Endodermal cell (in vitro differentiated cells): Measurements from ENCODE around the gene TAC3. TPM values are rescaled to one million over a fixed set of nuclear protein-coding genes. Genes with fewer than 3 reads are reported as not detected.

Experiments
- DNase-seq: peaks from one replicate; pipeline ENCODE4 v3.0.0-alpha.2; 2017
- H3K27ac ChIP-seq: 2 replicates; pipeline ENCODE4 v1.5.1; 2013; ENCODE audit warnings: mild to moderate bottlenecking, low read depth, low read length, moderate library complexity
- H3K27me3 ChIP-seq: 2 replicates; pipeline ENCODE4 v1.6.1; 2013; ENCODE audit warnings: mild to moderate bottlenecking, low read length, moderate library complexity; ENCODE audit not compliant: insufficient read depth, control insufficient read depth, poor library complexity, severe bottlenecking
- H3K36me3 ChIP-seq: 2 replicates; pipeline ENCODE4 v1.7.0; 2013; ENCODE audit warnings: mild to moderate bottlenecking, low read length, moderate library complexity; ENCODE audit not compliant: control insufficient read depth, insufficient read depth
- H3K4me1 ChIP-seq: one replicate; pipeline ENCODE4 v1.7.0; 2013; ENCODE audit warnings: low read length; ENCODE audit not compliant: control insufficient read depth, insufficient read depth
- H3K4me3 ChIP-seq: 2 replicates; pipeline ENCODE4 v1.5.1; 2013; ENCODE audit warnings: mild to moderate bottlenecking, low read length, moderate library complexity
- H3K9ac ChIP-seq: 2 replicates; pipeline ENCODE4 v1.6.1; 2013; ENCODE audit warnings: mild to moderate bottlenecking, low read length, moderate library complexity; ENCODE audit not compliant: poor library complexity, severe bottlenecking; ENCODE audit errors: extremely low read depth
- H3K9me3 ChIP-seq: 2 replicates; pipeline ENCODE4 v1.6.1; 2013; ENCODE audit warnings: mild to moderate bottlenecking, low read length, moderate library complexity; ENCODE audit not compliant: control insufficient read depth
- H3K27ac Mint-ChIP-seq: 2 replicates; pipeline ENCODE4 v1.8.0; 2020; ENCODE audit warnings: mixed read lengths
- H3K27me3 Mint-ChIP-seq: 2 replicates; pipeline ENCODE4 v1.8.0; 2021; ENCODE audit warnings: mild to moderate bottlenecking, mixed read lengths; ENCODE audit not compliant: insufficient read depth
- H3K36me3 Mint-ChIP-seq: 2 replicates; pipeline ENCODE4 v1.8.0; 2020; ENCODE audit warnings: low read depth, mixed read lengths
- H3K4me1 Mint-ChIP-seq: 2 replicates; pipeline ENCODE4 v1.8.0; 2020; ENCODE audit warnings: mixed read lengths
- H3K4me3 Mint-ChIP-seq: 2 replicates; pipeline ENCODE4 v1.8.0; 2020; ENCODE audit warnings: mild to moderate bottlenecking, moderate library complexity, mixed read lengths
- H3K9me3 Mint-ChIP-seq: 2 replicates; pipeline ENCODE4 v1.8.0; 2020; ENCODE audit warnings: mild to moderate bottlenecking, mixed read lengths
- CTCF ChIP-seq: fragments of 200-600 bp; sonication (generic); conservative IDR thresholded peaks from 2 replicates; pipeline ENCODE4 v1.5.0; 2021; ENCODE audit warnings: antibody characterized with exemption, mild to moderate bottlenecking
- WGBS, 2 experiments: methylation state at CpG; one replicate each; pipeline versions ENCODE4 v1.1.5 to v1.1.7; 2013; ENCODE audit warnings: missing lambda C conversion rate in 2 of 2, mixed read lengths in 1 of 2; ENCODE audit not compliant: insufficient coverage in 1 of 2, insufficient read length in 1 of 2; 5-methylcytosine and 5-hydroxymethylcytosine counted together
- long read RNA-seq, 4 experiments: library from polyadenylated mRNA in 2 of 4; library from RNA in 1 of 4; library from capped mRNA in 1 of 4; stranded (forward) in 3 of 4; unstranded in 1 of 4; transcript quantifications; one replicate each; pipeline ENCODE4 v2.0.0, GENCODE V29; 2020 to 2021; ENCODE audit warnings: inconsistent platforms in 1 of 4
- polyA plus RNA-seq, 2 experiments: library from polyadenylated mRNA; stranded (reverse); fragments of 50-300 nt; gene quantifications; one replicate each; pipeline ENCODE4 v1.2.3, GENCODE V29; 2013
- total RNA-seq, 2 donors: library from RNA; stranded (reverse); fragmentation: NEBNext Ultra II Directional in 1 of 2; extraction: Animal tissue kit (Norgen Biotek cat#: 25700) in 1 of 2; gene quantifications; 2 replicates in 1 of 2; 3 replicates in 1 of 2; pipeline ENCODE4 v1.2.1, GENCODE V29; 2021

Gene TAC3
- total RNA-seq = 1 to 10 TPM; 1.8 to 5.4 TPM
- 9.2 TPM for polyA plus RNA-seq (2013, experiment 1 of 2)
- polyA plus RNA-seq (2013, experiment 2 of 2) = 7.2 TPM
- long read RNA-seq, experiment 1, partial matches to known transcripts = 0 of 3 reads
- long read RNA-seq, experiment 1, other reads (novel, unspliced or antisense) = 0 of 3 reads
- long read RNA-seq, experiment 2, partial matches to known transcripts = 1 of 5 reads
- long read RNA-seq, experiment 2, other reads (novel, unspliced or antisense) = 0 of 5 reads
- long read RNA-seq, experiment 3 = 0 reads
- long read RNA-seq, experiment 4, partial matches to known transcripts = 0 of 5 reads
- long read RNA-seq, experiment 4, other reads (novel, unspliced or antisense) = 1 of 5 reads

DNA sequence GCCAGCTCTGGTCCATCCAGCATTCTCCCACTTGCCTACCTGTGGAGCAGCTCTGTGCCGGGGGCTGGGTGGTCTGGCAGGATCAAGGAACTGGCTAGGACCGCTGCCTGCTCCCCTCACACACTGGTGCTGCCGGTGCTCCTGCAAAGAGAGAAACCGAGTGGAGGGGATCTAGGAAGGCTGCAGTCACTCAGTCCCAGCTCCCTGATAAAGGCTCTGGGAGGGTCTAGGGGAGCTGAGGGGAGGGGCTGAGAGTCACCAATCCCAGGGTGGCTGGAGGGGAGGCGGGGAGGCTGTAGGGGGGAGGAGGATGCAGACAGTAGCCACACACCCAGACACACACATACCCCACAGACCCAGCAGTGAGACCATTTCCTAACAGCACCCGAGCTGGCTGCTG is at the start of gene TAC3:
Gene TAC3, minus strand, starts transcription at position 182 of the 400 bp plus-strand sequence. CDS start 732 bp downstream, outside the sequence.
- no peak within 1 kb of the TSS for H3K27ac Mint-ChIP-seq
- TF ChIP-seq CTCF = no peak
- no peak within 1 kb of the TSS for H3K9ac ChIP-seq
- no peak within 1 kb of the TSS for H3K4me3 Mint-ChIP-seq
- H3K27me3 ChIP-seq = peaks cover 12% of the 10 kb centered on the region
- peaks cover 5% of the 10 kb centered on the region for H3K4me1 Mint-ChIP-seq
- DNase-seq = peak; percentile 84
- no peaks in the 10 kb centered on the region for H3K9me3 ChIP-seq
- no peak within 1 kb of the TSS for H3K4me3 ChIP-seq
- WGBS, 2 experiments = 59 to 80% methylated on average over 2 to 5 of the region's 6 CpGs
- H3K27ac ChIP-seq = no peak within 1 kb of the TSS
- peaks cover 6% of the 10 kb centered on the region for H3K27me3 Mint-ChIP-seq
- H3K36me3 Mint-ChIP-seq = no peaks in the 10 kb centered on the region
- H3K4me1 ChIP-seq = no peaks in the 10 kb centered on the region
- no peaks in the 10 kb centered on the region for H3K36me3 ChIP-seq
- no peaks in the 10 kb centered on the region for H3K9me3 Mint-ChIP-seq

- H3K27ac Mint-ChIP-seq = no peak overlapping the region
- no peaks in the 10 kb centered on the region for H3K4me1 Mint-ChIP-seq
- H3K9ac ChIP-seq = no peak overlapping the region
- H3K4me3 ChIP-seq = no peak overlapping the region
- H3K27me3 ChIP-seq = no peaks in the 10 kb centered on the region
- H3K27me3 Mint-ChIP-seq = no peaks in the 10 kb centered on the region
- H3K4me1 ChIP-seq = no peaks in the 10 kb centered on the region
- DNase-seq = no peak
- no peaks in the 10 kb centered on the region for H3K9me3 ChIP-seq
- no peak overlapping the region for H3K4me3 Mint-ChIP-seq
- 89 to 100% methylated on average over 2 to 5 of the region's 5 CpGs for WGBS, 2 experiments
- H3K9me3 Mint-ChIP-seq = no peaks in the 10 kb centered on the region
- H3K36me3 ChIP-seq = peaks cover 65% of the 10 kb centered on the region
- no peak overlapping the region for H3K27ac ChIP-seq
- H3K36me3 Mint-ChIP-seq = peaks cover 51% of the 10 kb centered on the region
- no peak for TF ChIP-seq CTCF
Observed at GRCh38 chr12:57063991-57064685, 47.8 kb upstream of the TAC3 start.

- no peaks in the 10 kb centered on the region for H3K27me3 Mint-ChIP-seq
- H3K36me3 Mint-ChIP-seq = peaks cover 60% of the 10 kb centered on the region
- 96 to 100% methylated on average over 1 of the region's 1 CpG for WGBS, 2 experiments
- no peak for DNase-seq
- peaks cover 66% of the 10 kb centered on the region for H3K36me3 ChIP-seq
- no peaks in the 10 kb centered on the region for H3K9me3 ChIP-seq
- H3K27ac ChIP-seq = no peak overlapping the region
- no peak overlapping the region for H3K4me3 ChIP-seq
- TF ChIP-seq CTCF = no peak
- no peak overlapping the region for H3K9ac ChIP-seq
- no peak overlapping the region for H3K27ac Mint-ChIP-seq
- H3K4me1 ChIP-seq = no peaks in the 10 kb centered on the region
- no peak overlapping the region for H3K4me3 Mint-ChIP-seq
- H3K27me3 ChIP-seq = no peaks in the 10 kb centered on the region
- H3K9me3 Mint-ChIP-seq = peaks cover 4% of the 10 kb centered on the region
- H3K4me1 Mint-ChIP-seq = no peaks in the 10 kb centered on the region
Observed at GRCh38 chr12:57058454-57058853, 42.1 kb upstream of the TAC3 start.
